Tibial artery (tissue), 4 donors: ENCODE data around the gene PARP8.
"Not testable (repeated sequence)": the region's sequence is repeated elsewhere in the genome, so short reads cannot be mapped to it uniquely, and the experiment has no call there.

Experiments
- DNase-seq, 2 donors: peaks; one replicate each; pipeline ENCODE4 v3.0.0-alpha.2; 2019
- H3K27ac ChIP-seq, 2 donors: fragments of 200-600 bp; sonication (generic) in 1 of 2; 1 replicate in 1 of 2; 2 replicates in 1 of 2; pipeline ENCODE4 v1.5.1; 2018 to 2019; ENCODE audit warnings: mild to moderate bottlenecking in 1 of 2
- H3K27me3 ChIP-seq, 2 donors: fragments of 200-600 bp; sonication (generic) in 1 of 2; one replicate each; pipeline versions ENCODE4 v1.5.1 to v1.6.0; 2016 to 2019
- H3K36me3 ChIP-seq, 3 donors: fragments of 200-600 bp; sonication (generic) in 2 of 3; one replicate each; pipeline ENCODE4 v1.5.1; 2016 to 2019; ENCODE audit warnings: mild to moderate bottlenecking in 2 of 3
- H3K4me1 ChIP-seq, 4 donors: fragments of 200-600 bp; sonication (generic) in 2 of 4; 1 replicate in 3 of 4; 2 replicates in 1 of 4; pipeline ENCODE4 v1.5.1; 2016 to 2019
- H3K4me3 ChIP-seq, 2 donors: fragments of 200-600 bp; sonication (generic) in 1 of 2; 1 replicate in 1 of 2; 2 replicates in 1 of 2; pipeline ENCODE4 v1.5.1; 2018 to 2019; ENCODE audit warnings: mild to moderate bottlenecking in 2 of 2
- H3K9me3 ChIP-seq, 3 donors: fragments of 200-600 bp; sonication (generic) in 1 of 3; one replicate each; pipeline ENCODE4 v1.5.1; 2016 to 2019
- CTCF ChIP-seq, 2 experiments: fragments of 200-600 bp in 1 of 2; fragments of 450-650 bp in 1 of 2; IDR thresholded peaks; one replicate each; pipeline ENCODE4 v1.5.1; 2017 to 2019; ENCODE audit warnings: antibody characterized with exemption in 2 of 2, mild to moderate bottlenecking in 1 of 2, moderate library complexity in 1 of 2
- intact Hi-C: fragments of 100-400 bp; cut with DNase I; formaldehyde crosslinking; loops from one replicate; pipeline ENCODE4 v1.15.0; 2023; ENCODE audit warnings: low total_unique reads

Gene PARP8

DNA sequence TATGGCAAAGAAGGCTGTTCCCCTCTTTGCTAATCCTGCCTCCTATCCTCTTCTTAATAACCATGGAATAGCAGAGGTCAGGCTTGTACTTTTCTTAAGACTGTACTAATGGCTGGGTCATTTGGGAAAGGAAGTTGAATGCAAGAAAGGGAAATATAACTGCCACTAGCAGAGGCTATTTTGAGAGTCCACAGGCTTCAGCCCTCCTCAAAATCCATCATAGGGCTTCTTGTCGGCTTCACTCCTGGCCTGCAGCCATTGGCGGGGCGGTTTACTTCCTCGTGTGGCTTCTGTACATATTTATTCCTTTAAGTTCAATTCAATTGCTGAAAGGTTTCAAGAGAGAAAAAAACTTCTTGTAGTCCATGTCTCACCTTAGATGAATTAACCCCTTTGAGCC lies 2.8 kb upstream of the PARP8 start:
- no peak overlapping the region for H3K27ac ChIP-seq
- H3K36me3 ChIP-seq: no peaks in the 10 kb centered on the region
- no peak overlapping the region for H3K4me3 ChIP-seq
- H3K4me1 ChIP-seq: peaks cover 0 to 9% (median 4%) of the 10 kb centered on the region in 4 donors
- intact Hi-C loops: no loop called here
- no peaks in the 10 kb centered on the region for H3K9me3 ChIP-seq
- H3K27me3 ChIP-seq: no peaks in the 10 kb centered on the region
- no peak for TF ChIP-seq CTCF (IDR thresholded peaks at IDR 0.05)
- peak in 1 of 2 donors; percentile 72 for DNase-seq

- intact Hi-C loops: no loop called here
- Histone ChIP-seq H3K4me1 (peaks cover 0 to 18% (median 6%) of the 10 kb centered on the region in 4 donors), H3K27me3 (no peaks in the 10 kb centered on the region), H3K27ac (peak overlapping the region in 1 of 2 donors; percentile 92), H3K9me3 (no peaks in the 10 kb centered on the region), H3K4me3 (no peak overlapping the region), H3K36me3 (no peaks in the 10 kb centered on the region)
- DNase-seq: no peak
- TF ChIP-seq CTCF (IDR thresholded peaks at IDR 0.05): no peak
Observed at GRCh38 chr5:50665091-50665490, 1.3 kb upstream of the PARP8 start.

- intact Hi-C loops, H3K27me3 ChIP-seq, H3K36me3 ChIP-seq, H3K9me3 ChIP-seq, DNase-seq: not testable (repeated sequence)
- peak overlapping the region; percentile 92 to 93 for H3K27ac ChIP-seq
- H3K4me3 ChIP-seq: peak overlapping the region; percentile 87 to 91
- H3K4me1 ChIP-seq: peaks cover 0 to 22% (median 6%) of the 10 kb centered on the region in 4 donors
Observed at GRCh38 chr5:50665761-50666202, 655 bp upstream of the PARP8 start.

GRCh38 chr5:50667023-50667652 lies 701 bp downstream of the PARP8 start:
- Histone ChIP-seq H3K36me3 (no peaks in the 10 kb centered on the region), H3K9me3 (no peaks in the 10 kb centered on the region), H3K27me3 (no peaks in the 10 kb centered on the region), H3K27ac (peak overlapping the region; percentile 92 to 93), H3K4me1 (peaks cover 0 to 35% (median 11%) of the 10 kb centered on the region in 4 donors), H3K4me3 (peak overlapping the region; percentile 87 to 91)
- DNase-seq: peak; percentile 48 to 79
- intact Hi-C loops: no loop called here
- TF ChIP-seq CTCF (IDR thresholded peaks at IDR 0.05): no peak

GRCh38 chr5:50667653-50668595 lies 1.5 kb downstream of the PARP8 start:
- H3K4me3 ChIP-seq: peak overlapping the region; percentile 87 to 91
- peak; percentile 44 to 81 for DNase-seq
- H3K36me3 ChIP-seq: no peaks in the 10 kb centered on the region
- TF ChIP-seq CTCF (IDR thresholded peaks at IDR 0.05): no peak
- no peaks in the 10 kb centered on the region for H3K9me3 ChIP-seq
- intact Hi-C loops: no loop called here
- no peaks in the 10 kb centered on the region for H3K27me3 ChIP-seq
- H3K27ac ChIP-seq: peak overlapping the region; percentile 92 to 93
- H3K4me1 ChIP-seq: peaks cover 0 to 43% (median 15%) of the 10 kb centered on the region in 4 donors

- intact Hi-C loops: not testable (repeated sequence)
Observed at GRCh38 chr5:50668636-50669035, 2.2 kb downstream of the PARP8 start.

More at GRCh38 chr5:50668636-50669035, 2.2 kb downstream of the PARP8 start:
- H3K36me3 ChIP-seq, H3K9me3 ChIP-seq, DNase-seq, H3K27me3 ChIP-seq: not testable (repeated sequence)
- Histone ChIP-seq H3K27ac (peak overlapping the region; percentile 92 to 93), H3K4me3 (peak overlapping the region; percentile 87 to 91), H3K4me1 (peaks cover 0 to 50% (median 17%) of the 10 kb centered on the region in 4 donors)
